Stimulated activated CD8-positive, alpha-beta memory T cell treated with anti-CD3 and anti-CD28 coated beads, Interleukin-12 subunit alpha, Interleukin-12 subunit beta, amount 100 ng/mL, for 1 hour (primary cell): ENCODE data around the gene GEMIN7.

Experiments
- DNase-seq: peaks from one replicate; pipeline ENCODE4 v3.0.0-alpha.2; 2020; ENCODE audit warnings: low read depth

Gene GEMIN7

DNA sequence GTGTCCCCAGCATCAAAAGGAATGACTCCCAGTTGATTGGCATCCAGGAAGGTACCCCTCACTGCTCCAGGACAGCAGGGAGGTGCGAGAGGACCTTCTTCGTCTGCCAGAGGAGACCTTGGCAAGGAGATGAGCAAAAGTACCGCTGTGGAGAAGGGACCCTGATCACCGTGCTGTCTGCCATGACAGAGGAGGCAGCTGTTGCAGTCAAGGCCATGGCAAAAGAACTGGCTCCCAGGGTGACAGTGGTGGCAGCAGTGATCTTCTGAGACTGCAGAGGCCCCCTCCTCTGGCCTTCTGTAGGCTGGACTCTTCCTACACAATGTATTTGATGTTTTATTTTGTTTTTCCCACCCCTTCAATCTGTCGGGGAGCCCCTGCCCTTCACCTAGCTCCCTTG is 49.7 kb downstream of the GEMIN7 start:
- no peak for DNase-seq

DNA sequence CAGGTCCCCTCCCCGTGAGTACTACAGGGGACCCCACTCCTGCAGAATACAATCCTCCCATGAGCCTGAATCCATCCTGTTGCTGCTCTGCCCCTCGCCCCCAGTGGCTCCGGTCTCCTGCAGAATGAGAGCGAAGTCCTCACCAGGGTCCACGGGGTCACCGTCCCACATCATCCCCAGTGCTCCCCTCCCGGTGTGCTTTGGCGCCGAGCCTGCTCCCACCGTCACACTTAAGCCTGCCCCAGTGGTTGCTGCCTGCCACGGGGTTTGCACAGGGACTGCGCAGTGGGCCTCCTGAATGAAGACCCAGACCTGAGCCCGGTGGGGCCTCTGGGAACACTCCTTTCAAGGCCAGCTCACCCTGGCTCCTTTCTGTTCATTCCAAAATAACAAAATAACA is 51.2 kb downstream of the GEMIN7 start:
- DNase-seq = no peak

DNA sequence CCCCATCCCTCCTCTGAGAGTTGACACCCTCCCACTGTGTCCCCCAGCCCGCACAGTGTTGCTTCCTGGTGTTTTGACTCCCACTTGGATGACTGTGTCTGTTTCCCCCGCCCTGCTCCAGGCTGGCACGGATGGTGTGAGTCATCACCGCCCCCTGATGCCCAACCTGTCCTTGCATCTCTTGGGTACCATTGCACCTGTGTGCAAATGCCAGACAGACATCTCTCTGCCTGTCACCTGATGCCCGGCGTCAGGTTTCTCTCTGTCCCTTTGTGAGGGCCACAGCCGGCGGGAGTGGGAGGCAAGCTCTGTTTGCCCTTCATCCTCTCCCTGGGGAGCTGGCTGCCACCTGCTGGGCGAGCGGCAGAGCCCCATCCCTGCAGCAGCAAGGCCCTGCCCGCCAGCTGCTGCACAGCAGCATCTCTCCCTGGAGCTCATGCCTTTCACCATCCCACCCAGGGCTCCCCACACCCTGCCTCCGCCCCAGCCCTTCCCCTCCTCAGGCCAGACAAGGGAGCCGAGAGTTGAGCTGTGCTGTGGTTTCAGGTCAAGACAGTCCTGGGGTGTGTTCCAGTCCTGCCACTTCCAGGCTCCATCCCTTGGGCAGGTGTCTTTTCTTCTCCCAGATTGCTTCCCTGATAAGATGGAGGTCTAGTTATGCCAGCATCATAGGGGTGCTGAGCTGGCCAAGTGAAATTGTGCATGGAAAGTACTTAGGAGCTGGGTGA is 52.0 kb downstream of the GEMIN7 start:
- no peak for DNase-seq

- no peak for DNase-seq
Measured at GRCh38 chr19:45133661-45134060, 54.6 kb downstream of the GEMIN7 start.

DNA sequence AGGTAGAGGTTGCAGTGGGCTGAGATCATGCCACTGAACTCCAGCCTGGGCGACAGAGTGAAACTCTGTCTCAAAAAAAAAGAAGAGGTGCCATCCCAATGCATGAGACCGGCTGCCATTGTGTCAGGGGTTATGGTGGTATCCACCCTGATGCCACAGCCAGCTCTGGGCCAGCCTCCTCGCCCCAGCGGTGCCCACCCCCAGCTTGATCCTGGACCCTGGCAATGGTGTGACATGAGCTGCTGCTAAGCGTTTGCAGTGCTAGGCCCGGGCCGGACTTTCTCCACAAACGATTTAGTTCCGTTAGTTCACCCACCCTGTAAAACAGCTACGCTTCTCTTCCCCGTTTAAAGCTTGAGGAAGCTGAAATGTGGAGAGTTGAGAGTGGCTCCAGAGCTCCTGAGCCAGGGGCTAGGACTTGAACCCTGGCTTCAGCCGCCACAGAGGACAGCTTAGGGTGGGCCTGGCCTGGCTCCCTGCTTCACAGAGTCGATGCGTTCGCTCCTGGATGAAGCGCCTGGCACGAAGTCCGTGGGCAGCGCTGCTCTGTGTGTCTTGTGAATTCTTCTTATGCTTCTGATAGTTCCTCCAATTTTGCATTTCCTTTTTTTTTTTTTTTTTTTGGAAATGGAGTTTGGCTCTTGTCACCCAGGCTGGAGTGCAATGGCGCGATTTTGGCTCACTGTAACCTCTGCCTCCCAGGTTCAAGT is 56.3 kb downstream of the GEMIN7 start:
- DNase-seq = no peak

DNA sequence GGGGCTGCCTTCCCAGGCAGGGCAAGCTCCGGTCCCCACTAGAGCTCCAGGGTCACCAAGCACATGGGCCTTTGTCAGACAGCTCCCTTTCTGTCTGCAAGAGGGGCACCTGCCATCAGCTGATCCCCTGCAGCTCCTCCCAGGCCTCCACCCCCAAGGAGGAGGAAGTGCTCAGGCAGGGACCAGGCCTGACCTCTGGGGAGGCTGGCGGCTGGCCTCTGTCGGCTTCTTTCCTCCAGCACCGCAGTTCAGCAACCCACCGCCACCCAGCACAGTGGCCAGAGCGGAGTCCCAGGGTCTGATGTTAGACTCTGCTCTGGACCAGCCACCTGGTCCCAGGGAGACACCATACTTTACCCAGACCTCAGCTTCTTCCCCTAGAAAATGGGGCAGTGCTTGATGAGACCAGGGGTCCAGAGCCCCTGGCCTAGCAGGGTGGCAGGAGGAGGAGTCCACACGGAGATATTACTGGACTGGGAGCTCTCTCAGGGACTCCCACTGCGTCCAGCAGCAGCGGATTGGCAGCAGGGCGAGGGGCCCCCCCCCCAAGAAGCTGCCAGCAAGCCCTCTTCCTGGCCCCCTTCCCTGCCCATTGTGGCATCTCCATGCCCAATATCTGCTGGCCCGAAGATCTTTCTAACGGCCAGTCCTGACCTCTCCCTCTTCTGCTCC is 57.6 kb downstream of the GEMIN7 start:
- no peak for DNase-seq

- DNase-seq = no peak
Measured at GRCh38 chr19:45137179-45137761, 58.2 kb downstream of the GEMIN7 start.

- no peak for DNase-seq
Measured at GRCh38 chr19:45138303-45138751, 59.3 kb downstream of the GEMIN7 start.

DNA sequence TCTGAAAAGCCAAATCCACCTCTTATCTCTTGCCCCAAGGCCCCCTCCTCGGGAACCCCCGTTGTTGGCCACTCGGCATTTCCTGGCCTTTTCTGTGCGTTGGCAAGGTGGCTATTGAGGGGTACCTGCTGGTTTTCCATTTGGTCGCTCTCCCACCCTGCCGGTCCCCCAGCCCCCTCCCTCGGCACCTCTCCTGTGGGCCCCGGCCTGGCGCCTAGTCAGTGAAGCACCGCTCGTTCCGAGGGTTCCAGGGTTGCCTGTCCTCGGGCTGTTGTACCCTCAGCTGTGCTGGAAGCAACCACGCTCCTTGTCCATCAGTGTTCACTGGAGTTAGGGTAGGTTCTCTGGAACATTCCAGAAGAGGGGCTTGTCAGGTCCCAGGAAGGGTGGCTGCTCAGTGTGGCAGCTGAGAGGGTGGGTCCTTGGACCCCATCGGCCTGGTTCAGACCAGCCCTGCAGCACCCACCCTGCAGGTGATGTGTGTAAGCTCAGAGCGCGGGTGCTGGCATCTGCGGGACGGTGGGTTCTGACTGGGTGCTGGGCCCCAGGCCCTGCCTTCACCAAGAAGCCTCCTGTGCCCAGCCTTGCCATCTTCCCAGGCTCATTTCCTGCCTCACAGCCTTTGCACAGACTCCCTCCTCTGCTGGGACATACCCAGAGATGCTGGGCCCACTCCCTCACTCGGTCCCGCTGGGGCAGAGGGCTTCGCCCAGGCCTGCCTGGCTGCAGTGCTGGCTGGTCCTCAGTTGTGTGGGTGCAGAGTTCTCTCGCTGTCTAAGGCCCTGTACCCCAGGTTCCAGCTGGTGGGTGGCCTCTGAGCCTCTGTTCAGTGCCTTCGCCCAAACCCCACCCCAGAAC is 60.5 kb downstream of the GEMIN7 start:
- no peak for DNase-seq

DNA sequence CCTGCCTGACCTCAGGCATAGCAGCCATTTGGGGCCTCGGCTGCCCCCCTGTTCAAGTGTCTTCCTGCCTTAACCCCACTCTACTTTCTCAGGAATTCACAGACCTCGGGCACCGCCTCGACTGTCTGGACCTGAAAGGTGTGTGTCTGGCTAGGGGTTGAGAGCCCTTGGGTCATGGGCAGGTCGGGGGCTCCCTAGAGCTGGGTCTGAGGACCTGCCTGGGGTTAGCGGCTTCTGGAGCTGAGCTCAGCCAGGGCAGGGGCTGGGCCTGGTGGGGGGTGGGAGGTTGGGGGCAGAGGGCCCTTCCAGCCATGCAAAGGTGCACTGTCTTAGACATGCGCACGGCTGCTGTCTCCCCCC is 61.1 kb downstream of the GEMIN7 start:
- DNase-seq = no peak

DNA sequence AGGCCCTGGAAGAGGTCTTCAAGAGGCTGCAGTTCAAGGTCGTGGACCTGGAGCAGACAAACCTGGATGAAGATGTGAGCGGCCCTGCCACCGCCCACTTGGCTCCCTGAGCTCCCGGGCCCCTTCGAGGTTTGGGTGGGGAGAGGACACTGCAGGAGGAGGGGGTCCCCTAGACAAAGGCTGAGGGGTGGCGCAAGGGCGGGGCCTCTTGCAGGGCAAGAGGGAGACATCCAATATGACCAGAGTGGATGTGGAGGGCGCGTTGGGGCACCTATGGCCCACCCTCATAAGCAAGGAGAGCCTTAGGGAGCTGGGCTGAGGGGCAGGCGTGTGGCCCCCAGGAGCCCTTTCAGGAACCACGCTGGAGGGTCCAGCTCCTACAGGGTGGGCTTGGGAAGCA is 61.5 kb downstream of the GEMIN7 start:
- no peak for DNase-seq
